Neural crest cell (in vitro differentiated cells): ENCODE results near the gene DPP7. TPM values are rescaled to one million over a fixed set of nuclear protein-coding genes. Genes with fewer than 3 reads are reported as not detected.

Experiments
- DNase-seq: peaks from one replicate; pipeline ENCODE4 v3.0.0; 2021; ENCODE audit warnings: low read depth, mixed read lengths, low spot score
- H3K27ac Mint-ChIP-seq: one replicate; pipeline ENCODE4 v1.8.0; 2021; ENCODE audit warnings: mild to moderate bottlenecking, mixed read lengths; ENCODE audit not compliant: unreplicated experiment
- H3K27me3 Mint-ChIP-seq: 2 replicates; pipeline ENCODE4 v1.8.0; 2021; ENCODE audit warnings: low read depth, mild to moderate bottlenecking, mixed read lengths
- H3K36me3 Mint-ChIP-seq: 2 replicates; pipeline ENCODE4 v1.8.0; 2021; ENCODE audit warnings: low read depth, mild to moderate bottlenecking, mixed read lengths
- H3K4me1 Mint-ChIP-seq: 2 replicates; pipeline ENCODE4 v1.8.0; 2021; ENCODE audit warnings: mixed read lengths
- H3K4me3 Mint-ChIP-seq: one replicate; pipeline ENCODE4 v1.8.0; 2021; ENCODE audit warnings: mild to moderate bottlenecking, mixed read lengths
- H3K9me3 Mint-ChIP-seq: 2 replicates; pipeline ENCODE4 v1.8.0; 2021; ENCODE audit warnings: mixed read lengths
- CTCF ChIP-seq: fragments of 200-600 bp; sonication (generic); conservative IDR thresholded peaks from 2 replicates; pipeline ENCODE4 v1.5.0; 2021; ENCODE audit warnings: antibody characterized with exemption, mild to moderate bottlenecking
- total RNA-seq: library from RNA; stranded (reverse); gene quantifications from 2 replicates; pipeline ENCODE4 v1.2.1, GENCODE V29; 2021

The DPP7 gene
- total RNA-seq, 1 donor from 2014 or later = 46.5 TPM

- Mint-ChIP-seq H3K27ac (no peak overlapping the region), H3K27me3 (peaks cover 37% of the 10 kb centered on the region), H3K36me3 (no peaks in the 10 kb centered on the region), H3K4me1 (no peaks in the 10 kb centered on the region), H3K4me3 (no peak overlapping the region), H3K9me3 (no peaks in the 10 kb centered on the region)
- DNase-seq = no peak
- TF ChIP-seq CTCF = no peak
These were observed 34.1 kb upstream of the DPP7 start for GRCh38 chr9:137148661-137149060.

- DNase-seq = no peak
These were observed 33.7 kb upstream of the DPP7 start for GRCh38 chr9:137148242-137148641.

GRCh38 chr9:137147793-137148160, 33.2 kb upstream of the DPP7 start:
- H3K27ac Mint-ChIP-seq = no peak overlapping the region
- no peak for DNase-seq
- H3K4me3 Mint-ChIP-seq = no peak overlapping the region
- no peaks in the 10 kb centered on the region for H3K36me3 Mint-ChIP-seq
- H3K4me1 Mint-ChIP-seq = no peaks in the 10 kb centered on the region
- no peak for TF ChIP-seq CTCF
- no peaks in the 10 kb centered on the region for H3K9me3 Mint-ChIP-seq
- peaks cover 45% of the 10 kb centered on the region for H3K27me3 Mint-ChIP-seq

More at GRCh38 chr9:137148242-137148641, 33.7 kb upstream of the DPP7 start:
- H3K27ac Mint-ChIP-seq = no peak overlapping the region
- H3K9me3 Mint-ChIP-seq = no peaks in the 10 kb centered on the region
- H3K4me3 Mint-ChIP-seq = no peak overlapping the region
- TF ChIP-seq CTCF = no peak
- H3K27me3 Mint-ChIP-seq = peaks cover 41% of the 10 kb centered on the region
- no peaks in the 10 kb centered on the region for H3K4me1 Mint-ChIP-seq
- H3K36me3 Mint-ChIP-seq = no peaks in the 10 kb centered on the region

GRCh38 chr9:137147091-137147792, 32.7 kb upstream of the DPP7 start:
- H3K27me3 Mint-ChIP-seq = peaks cover 51% of the 10 kb centered on the region
- H3K27ac Mint-ChIP-seq = no peak overlapping the region
- no peak overlapping the region for H3K4me3 Mint-ChIP-seq
- TF ChIP-seq CTCF = no peak
- no peaks in the 10 kb centered on the region for H3K9me3 Mint-ChIP-seq
- no peaks in the 10 kb centered on the region for H3K36me3 Mint-ChIP-seq
- DNase-seq = no peak
- H3K4me1 Mint-ChIP-seq = no peaks in the 10 kb centered on the region

GRCh38 chr9:137146527-137146918, 32.0 kb upstream of the DPP7 start:
- TF ChIP-seq CTCF = no peak
- Mint-ChIP-seq H3K9me3 (no peaks in the 10 kb centered on the region), H3K27ac (no peak overlapping the region), H3K4me1 (no peaks in the 10 kb centered on the region), H3K36me3 (no peaks in the 10 kb centered on the region), H3K27me3 (peaks cover 55% of the 10 kb centered on the region), H3K4me3 (no peak overlapping the region)
- DNase-seq = no peak
